ENCODE results near the gene HUNK. TPM values are rescaled to one million over a fixed set of nuclear protein-coding genes. Genes with fewer than 3 reads are reported as not detected.

Gene HUNK
- total RNA-seq, 2 donors from 2014 or later, result 5.8 to 8.4 TPM

DNA sequence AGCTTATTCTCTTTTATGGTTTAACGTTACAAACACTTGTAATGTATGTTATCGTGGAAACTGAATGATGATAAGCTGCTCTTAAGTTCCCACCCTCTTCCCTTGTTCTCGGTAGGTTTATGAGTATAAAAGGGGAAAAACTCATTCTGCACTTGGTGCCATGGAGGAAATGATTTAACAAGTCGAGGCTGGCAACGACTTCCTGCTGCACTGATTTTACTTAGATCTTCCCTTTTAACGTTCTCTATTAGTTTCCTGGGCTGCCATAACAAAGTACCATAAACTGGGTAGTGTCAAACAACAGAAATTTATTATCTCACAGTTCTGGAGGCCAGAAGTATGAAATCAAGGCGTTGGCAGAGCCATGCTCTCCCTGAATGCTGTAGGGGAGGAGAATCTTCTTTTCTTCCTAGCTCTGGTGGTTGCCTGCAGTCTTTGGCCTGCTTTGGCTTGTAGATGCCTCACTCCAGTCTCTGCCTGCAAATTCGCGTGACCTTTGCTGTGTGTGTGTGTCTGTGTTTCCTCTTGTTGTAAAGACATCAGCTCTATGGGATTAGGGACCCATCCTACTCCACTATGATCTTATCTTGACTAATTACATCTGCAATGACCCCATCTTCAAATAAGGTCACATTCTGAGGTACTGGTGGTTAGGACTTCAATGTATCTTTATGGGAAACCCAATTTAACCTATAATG, 26.3 kb downstream of the HUNK start:
- H3K36me3 Mint-ChIP-seq (ENCODE audit: low read depth), result no peaks in the 10 kb centered on the region
- no peaks in the 10 kb centered on the region for H3K27me3 ChIP-seq (ENCODE audit: control insufficient read depth, insufficient read depth, low read length, poor library complexity, severe bottlenecking)
- peaks cover 8% of the 10 kb centered on the region for H3K4me1 Mint-ChIP-seq
- no peak overlapping the region for H3K27ac ChIP-seq (ENCODE audit: low read depth, low read length)
- TF ChIP-seq, protein P1, sequence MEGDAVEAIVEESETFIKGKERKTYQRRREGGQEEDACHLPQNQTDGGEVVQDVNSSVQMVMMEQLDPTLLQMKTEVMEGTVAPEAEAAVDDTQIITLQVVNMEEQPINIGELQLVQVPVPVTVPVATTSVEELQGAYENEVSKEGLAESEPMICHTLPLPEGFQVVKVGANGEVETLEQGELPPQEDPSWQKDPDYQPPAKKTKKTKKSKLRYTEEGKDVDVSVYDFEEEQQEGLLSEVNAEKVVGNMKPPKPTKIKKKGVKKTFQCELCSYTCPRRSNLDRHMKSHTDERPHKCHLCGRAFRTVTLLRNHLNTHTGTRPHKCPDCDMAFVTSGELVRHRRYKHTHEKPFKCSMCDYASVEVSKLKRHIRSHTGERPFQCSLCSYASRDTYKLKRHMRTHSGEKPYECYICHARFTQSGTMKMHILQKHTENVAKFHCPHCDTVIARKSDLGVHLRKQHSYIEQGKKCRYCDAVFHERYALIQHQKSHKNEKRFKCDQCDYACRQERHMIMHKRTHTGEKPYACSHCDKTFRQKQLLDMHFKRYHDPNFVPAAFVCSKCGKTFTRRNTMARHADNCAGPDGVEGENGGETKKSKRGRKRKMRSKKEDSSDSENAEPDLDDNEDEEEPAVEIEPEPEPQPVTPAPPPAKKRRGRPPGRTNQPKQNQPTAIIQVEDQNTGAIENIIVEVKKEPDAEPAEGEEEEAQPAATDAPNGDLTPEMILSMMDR (conservative IDR thresholded peaks at IDR 0.05), result no peak
- no peaks in the 10 kb centered on the region for H3K9me3 Mint-ChIP-seq
- WGBS, 2 experiments (ENCODE audit: insufficient coverage in 1 of 2, insufficient read length in 1 of 2), result 92 to 100% methylated on average over 4 to 9 of the region's 9 CpGs
- H3K4me3 Mint-ChIP-seq, result no peak overlapping the region
- DNase-seq, result no peak
- no peak overlapping the region for H3K4me3 ChIP-seq (ENCODE audit: low read length)
- H3K4me1 ChIP-seq (ENCODE audit: control insufficient read depth, insufficient read depth, low read length), result no peaks in the 10 kb centered on the region
- no peak overlapping the region for H3K9ac ChIP-seq (ENCODE audit: extremely low read depth, low read length, poor library complexity, severe bottlenecking)
- no peaks in the 10 kb centered on the region for H3K9me3 ChIP-seq (ENCODE audit: control insufficient read depth, low read length)
- no peak overlapping the region for H3K27ac Mint-ChIP-seq
- no peaks in the 10 kb centered on the region for H3K27me3 Mint-ChIP-seq (ENCODE audit: insufficient read depth)
- H3K36me3 ChIP-seq (ENCODE audit: control insufficient read depth, insufficient read depth, low read length), result no peaks in the 10 kb centered on the region

GRCh38 chr21:31900121-31900895, 27.5 kb downstream of the HUNK start:
- 92 to 93% methylated on average over 11 to 15 of the region's 15 CpGs for WGBS, 2 experiments (ENCODE audit: insufficient coverage in 1 of 2, insufficient read length in 1 of 2)
- no peak for DNase-seq
- Mint-ChIP-seq H3K27ac (no peak overlapping the region), H3K9me3 (no peaks in the 10 kb centered on the region), H3K27me3 (ENCODE audit: insufficient read depth) (no peaks in the 10 kb centered on the region), H3K36me3 (ENCODE audit: low read depth) (no peaks in the 10 kb centered on the region), H3K4me1 (peaks cover 5% of the 10 kb centered on the region), H3K4me3 (no peak overlapping the region)
- Histone ChIP-seq H3K9ac (ENCODE audit: extremely low read depth, low read length, poor library complexity, severe bottlenecking) (no peak overlapping the region), H3K4me3 (ENCODE audit: low read length) (no peak overlapping the region), H3K4me1 (ENCODE audit: control insufficient read depth, insufficient read depth, low read length) (no peaks in the 10 kb centered on the region), H3K36me3 (ENCODE audit: control insufficient read depth, insufficient read depth, low read length) (no peaks in the 10 kb centered on the region), H3K27me3 (ENCODE audit: control insufficient read depth, insufficient read depth, low read length, poor library complexity, severe bottlenecking) (no peaks in the 10 kb centered on the region), H3K9me3 (ENCODE audit: control insufficient read depth, low read length) (no peaks in the 10 kb centered on the region), H3K27ac (ENCODE audit: low read depth, low read length) (no peak overlapping the region)
- TF ChIP-seq, protein P1 (conservative IDR thresholded peaks at IDR 0.05), result no peak

DNA sequence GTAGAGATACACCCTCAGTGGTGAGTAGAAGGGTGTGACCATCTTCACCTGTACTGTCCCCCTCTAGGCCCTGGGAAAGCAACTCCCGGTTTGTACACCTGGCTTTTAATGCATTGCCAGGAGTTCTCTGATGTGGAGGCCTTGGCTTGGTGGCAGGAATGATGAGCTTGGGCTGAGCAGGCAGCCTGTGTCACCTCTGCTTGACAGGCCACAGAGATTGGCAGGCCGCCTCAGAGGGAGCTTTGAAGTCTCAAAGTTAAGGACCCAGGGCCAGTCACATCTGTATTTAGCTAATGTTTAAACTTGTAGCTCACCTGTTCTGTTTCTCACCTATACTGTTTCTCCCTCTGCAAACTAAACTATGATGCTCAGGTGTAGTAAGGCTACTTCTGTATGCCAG, 28.5 kb downstream of the HUNK start:
- no peak overlapping the region for H3K27ac ChIP-seq (ENCODE audit: low read depth, low read length)
- DNase-seq, result no peak
- Mint-ChIP-seq H3K9me3 (no peaks in the 10 kb centered on the region), H3K27ac (no peak overlapping the region), H3K4me3 (no peak overlapping the region), H3K36me3 (ENCODE audit: low read depth) (no peaks in the 10 kb centered on the region), H3K27me3 (ENCODE audit: insufficient read depth) (no peaks in the 10 kb centered on the region), H3K4me1 (peaks cover 12% of the 10 kb centered on the region)
- no peak overlapping the region for H3K9ac ChIP-seq (ENCODE audit: extremely low read depth, low read length, poor library complexity, severe bottlenecking)
- no peaks in the 10 kb centered on the region for H3K27me3 ChIP-seq (ENCODE audit: control insufficient read depth, insufficient read depth, low read length, poor library complexity, severe bottlenecking)
- no peaks in the 10 kb centered on the region for H3K36me3 ChIP-seq (ENCODE audit: control insufficient read depth, insufficient read depth, low read length)
- no peaks in the 10 kb centered on the region for H3K9me3 ChIP-seq (ENCODE audit: control insufficient read depth, low read length)
- WGBS, 2 experiments (ENCODE audit: insufficient coverage in 1 of 2, insufficient read length in 1 of 2), result 90 to 100% methylated on average over 1 to 2 of the region's 2 CpGs
- TF ChIP-seq, protein P1 (conservative IDR thresholded peaks at IDR 0.05), result no peak
- no peaks in the 10 kb centered on the region for H3K4me1 ChIP-seq (ENCODE audit: control insufficient read depth, insufficient read depth, low read length)
- no peak overlapping the region for H3K4me3 ChIP-seq (ENCODE audit: low read length)
